ENCODE data around the gene OVCA2.

OVCA2 gene

DNA sequence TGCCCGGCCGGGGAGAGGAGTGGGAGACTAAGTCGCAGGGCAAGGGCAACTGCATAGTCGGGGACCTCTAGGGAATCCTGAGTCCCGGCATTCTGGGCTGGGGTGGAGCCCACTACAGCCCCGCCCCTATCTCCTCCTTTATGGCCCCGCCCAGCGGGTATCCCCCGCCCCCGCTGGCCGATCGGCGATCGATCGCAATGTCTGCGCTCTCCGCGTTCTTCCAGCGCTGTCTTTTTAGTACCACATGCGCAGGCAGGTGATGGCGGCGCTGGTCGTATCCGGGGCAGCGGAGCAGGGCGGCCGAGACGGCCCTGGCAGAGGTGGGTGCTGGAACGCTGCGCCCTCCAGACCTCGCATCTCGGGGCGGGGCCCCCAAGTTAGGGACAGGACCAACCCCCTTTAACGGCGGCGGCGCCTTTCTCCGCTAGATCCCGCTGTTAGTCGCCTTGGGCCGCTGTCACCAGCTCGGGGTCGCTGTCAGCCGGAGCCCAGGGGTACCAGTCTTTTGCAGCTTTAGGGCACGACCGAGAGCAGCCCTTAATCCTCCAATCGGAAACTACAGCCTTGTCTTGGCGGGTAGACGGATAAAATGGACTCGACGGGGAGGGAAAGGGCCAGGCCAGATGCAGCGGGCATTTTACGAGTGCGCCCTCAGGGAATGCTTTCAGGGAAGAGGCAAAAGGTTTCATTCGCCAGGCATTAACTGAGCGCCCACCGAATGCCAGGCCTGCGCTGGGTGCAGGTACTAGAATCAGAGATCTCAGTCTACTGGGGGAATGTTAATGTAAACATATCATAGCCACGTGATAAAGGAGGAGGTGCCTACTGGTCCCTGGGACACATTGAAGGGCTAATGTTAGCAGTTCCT lies 11.7 kb upstream of the OVCA2 start, which contains the start of gene DPH1:
DPH1 (plus strand) TSS at position 243 of the 868 bp plus-strand sequence; CDS start at position 260, 17 bp downstream.
- Histone ChIP-seq H3K27ac (ENCODE audit: low read depth, low read length, poor library complexity, severe bottlenecking) (peak within 1 kb of the TSS; percentile 55), H3K9ac (ENCODE audit: low read length) (peak within 1 kb of the TSS; percentile 77), H3K9me2 (ENCODE audit: low read depth, low read length) (no peaks in the 10 kb centered on the region), H3K9me3 (ENCODE audit: low read length) (no peaks in the 10 kb centered on the region), H3K79me2 (ENCODE audit: insufficient read depth, low read length) (no peaks in the 10 kb centered on the region), H3K27me3 (ENCODE audit: insufficient read depth, low read length) (peaks cover 9% of the 10 kb centered on the region), H3K4me2 (ENCODE audit: low read length) (peak within 1 kb of the TSS; percentile 94), H3F3A (ENCODE audit: insufficient read depth, low read length) (no peaks in the 10 kb centered on the region), H3K4me1 (ENCODE audit: insufficient read depth, low read length, severe bottlenecking) (peaks cover 16% of the 10 kb centered on the region), H3K4me3 (ENCODE audit: low read depth, low read length, poor library complexity, severe bottlenecking) (peak within 1 kb of the TSS; percentile 93), H4K20me1 (ENCODE audit: insufficient read depth, low read length) (no peaks in the 10 kb centered on the region), H3K36me3 (ENCODE audit: insufficient read depth, low read length) (no peaks in the 10 kb centered on the region), H2AFZ (ENCODE audit: low read length) (no peak within 1 kb of the TSS)
- no peak for TF ChIP-seq CTCF (IDR thresholded peaks at IDR 0.05; ENCODE audit: low read length)
- no peak for TF ChIP-seq EZH2 (IDR thresholded peaks at IDR 0.05; ENCODE audit: borderline replicate concordance, low read length)

- peaks cover 2% of the 10 kb centered on the region; the same call in 1 of the 2 replicates for H3K36me3 ChIP-seq (ENCODE audit: insufficient read depth, low read length)
- H3K27me3 ChIP-seq (ENCODE audit: insufficient read depth, low read length), result peaks cover 5% of the 10 kb centered on the region; the same call in 1 of the 2 replicates
- H3K4me2 ChIP-seq (ENCODE audit: low read length), result peak overlapping the region; percentile 94
- H3K79me2 ChIP-seq (ENCODE audit: insufficient read depth, low read length), result no peaks in the 10 kb centered on the region
- H3K4me1 ChIP-seq (ENCODE audit: insufficient read depth, low read length, severe bottlenecking), result peaks cover 16% of the 10 kb centered on the region
- peak overlapping the region; percentile 12 for H3K27ac ChIP-seq (ENCODE audit: low read depth, low read length, poor library complexity, severe bottlenecking)
- H3K4me3 ChIP-seq (ENCODE audit: low read depth, low read length, poor library complexity, severe bottlenecking), result peak overlapping the region; percentile 93
- H3K9ac ChIP-seq (ENCODE audit: low read length), result peak overlapping the region; percentile 77
- no peak overlapping the region for H2AFZ ChIP-seq (ENCODE audit: low read length)
- no peaks in the 10 kb centered on the region for H3K9me2 ChIP-seq (ENCODE audit: low read depth, low read length)
- no peaks in the 10 kb centered on the region for H3K9me3 ChIP-seq (ENCODE audit: low read length)
- H4K20me1 ChIP-seq (ENCODE audit: insufficient read depth, low read length), result no peaks in the 10 kb centered on the region
- TF ChIP-seq EZH2 (IDR thresholded peaks at IDR 0.05; ENCODE audit: borderline replicate concordance, low read length) (no peak), CTCF (IDR thresholded peaks at IDR 0.05; ENCODE audit: low read length) (peak; percentile 69)
- H3F3A ChIP-seq (ENCODE audit: insufficient read depth, low read length), result no peaks in the 10 kb centered on the region
These were observed 11.1 kb upstream of the OVCA2 start for GRCh38 chr17:2030779-2031163.

GRCh38 chr17:2033153-2033552 lies 8.7 kb upstream of the OVCA2 start:
- H3K4me2 ChIP-seq (ENCODE audit: low read length), result no peak overlapping the region
- peaks cover 16% of the 10 kb centered on the region for H3K4me1 ChIP-seq (ENCODE audit: insufficient read depth, low read length, severe bottlenecking)
- no peak overlapping the region for H2AFZ ChIP-seq (ENCODE audit: low read length)
- H3K36me3 ChIP-seq (ENCODE audit: insufficient read depth, low read length), result peaks cover 17% of the 10 kb centered on the region; the same call in 1 of the 2 replicates
- TF ChIP-seq EZH2 (IDR thresholded peaks at IDR 0.05; ENCODE audit: borderline replicate concordance, low read length) (no peak), CTCF (IDR thresholded peaks at IDR 0.05; ENCODE audit: low read length) (no peak)
- H3K27ac ChIP-seq (ENCODE audit: low read depth, low read length, poor library complexity, severe bottlenecking), result no peak overlapping the region
- H4K20me1 ChIP-seq (ENCODE audit: insufficient read depth, low read length), result no peaks in the 10 kb centered on the region
- no peak overlapping the region for H3K9ac ChIP-seq (ENCODE audit: low read length)
- no peaks in the 10 kb centered on the region for H3K79me2 ChIP-seq (ENCODE audit: insufficient read depth, low read length)
- H3K9me2 ChIP-seq (ENCODE audit: low read depth, low read length), result no peaks in the 10 kb centered on the region
- no peak overlapping the region for H3K4me3 ChIP-seq (ENCODE audit: low read depth, low read length, poor library complexity, severe bottlenecking)
- no peaks in the 10 kb centered on the region; the same call in 1 of the 2 replicates for H3K27me3 ChIP-seq (ENCODE audit: insufficient read depth, low read length)
- H3F3A ChIP-seq (ENCODE audit: insufficient read depth, low read length), result no peaks in the 10 kb centered on the region
- no peaks in the 10 kb centered on the region for H3K9me3 ChIP-seq (ENCODE audit: low read length)

Measured in OCI-LY1 (cell line).